Measurements from ENCODE around the gene PPM1K. TPM values are rescaled to one million over a fixed set of nuclear protein-coding genes. Genes with fewer than 3 reads are reported as not detected.

PPM1K gene
- total and polyA plus RNA-seq, 2 donors (not counting 1 experiment from before 2014, with no cell fraction given) = 80.2 to 145 TPM

- Mint-ChIP-seq H3K27me3 (no peaks in the 10 kb centered on the region), H3K4me3 (no peak overlapping the region), H3K9me3 (ENCODE audit: insufficient read depth) (peaks cover 3% of the 10 kb centered on the region), H3K27ac (peak overlapping the region; percentile 15), H3K4me1 (peaks cover 6% of the 10 kb centered on the region)
- Histone ChIP-seq H3K9ac (ENCODE audit: low read length) (no peak overlapping the region), H3K79me2 (ENCODE audit: control insufficient read depth, insufficient read depth, low read length) (no peaks in the 10 kb centered on the region), H3K9me3 (ENCODE audit: control extremely low read depth in 1 of 3, control insufficient read depth in 2 of 3, insufficient read depth in 1 of 3, low read length in 2 of 3) (no peaks in the 10 kb centered on the region), H3K36me3 (replicated peaks in 1 of 2; ENCODE audit: control extremely low read depth in 1 of 2, control insufficient read depth in 1 of 2, extremely low read depth in 1 of 2, insufficient read depth in 2 of 2, low read length in 1 of 2) (no peaks in the 10 kb centered on the region), H3K27ac (ENCODE audit: low read length in 2 of 2) (no peak overlapping the region), H3K27me3 (replicated peaks in 1 of 4; ENCODE audit: control extremely low read depth in 1 of 4, control insufficient read depth in 3 of 4, insufficient read depth in 4 of 4, low read length in 3 of 4) (no peaks in the 10 kb centered on the region), H4K20me1 (ENCODE audit: control insufficient read depth, insufficient read depth, low read length, poor library complexity, severe bottlenecking) (no peaks in the 10 kb centered on the region), H3K4me3 (ENCODE audit: control extremely low read depth in 1 of 5, extremely low read depth in 1 of 5, insufficient read depth in 1 of 5, low read depth in 2 of 5, low read length in 4 of 5) (no peak overlapping the region), H2AFZ (ENCODE audit: insufficient read depth, low read depth, low read length, poor library complexity, severe bottlenecking) (no peak overlapping the region), H3K4me1 (ENCODE audit: control insufficient read depth in 2 of 2, insufficient read depth in 2 of 2, low read length in 2 of 2) (peaks cover 8% of the 10 kb centered on the region in 2 donors), H3K4me2 (replicated peaks; ENCODE audit: low read depth, low read length, poor library complexity, severe bottlenecking) (no peak overlapping the region)
- intact Hi-C loops (cut with micrococcal nuclease) = loop anchor here (5.0 kb wide), 1 partner anchor 37 kb away; no protein-coding TSS in a partner anchor
- POLR2A ChIA-PET = no interaction called here
- CTCF ChIA-PET = no interaction called here
- ATAC-seq (ENCODE audit: low read depth) (no peak), DNase-seq (no peak)
- WGBS (ENCODE audit: insufficient coverage) = 100% methylated on average over 1 of the region's 1 CpG
- TF ChIP-seq, protein P1, sequence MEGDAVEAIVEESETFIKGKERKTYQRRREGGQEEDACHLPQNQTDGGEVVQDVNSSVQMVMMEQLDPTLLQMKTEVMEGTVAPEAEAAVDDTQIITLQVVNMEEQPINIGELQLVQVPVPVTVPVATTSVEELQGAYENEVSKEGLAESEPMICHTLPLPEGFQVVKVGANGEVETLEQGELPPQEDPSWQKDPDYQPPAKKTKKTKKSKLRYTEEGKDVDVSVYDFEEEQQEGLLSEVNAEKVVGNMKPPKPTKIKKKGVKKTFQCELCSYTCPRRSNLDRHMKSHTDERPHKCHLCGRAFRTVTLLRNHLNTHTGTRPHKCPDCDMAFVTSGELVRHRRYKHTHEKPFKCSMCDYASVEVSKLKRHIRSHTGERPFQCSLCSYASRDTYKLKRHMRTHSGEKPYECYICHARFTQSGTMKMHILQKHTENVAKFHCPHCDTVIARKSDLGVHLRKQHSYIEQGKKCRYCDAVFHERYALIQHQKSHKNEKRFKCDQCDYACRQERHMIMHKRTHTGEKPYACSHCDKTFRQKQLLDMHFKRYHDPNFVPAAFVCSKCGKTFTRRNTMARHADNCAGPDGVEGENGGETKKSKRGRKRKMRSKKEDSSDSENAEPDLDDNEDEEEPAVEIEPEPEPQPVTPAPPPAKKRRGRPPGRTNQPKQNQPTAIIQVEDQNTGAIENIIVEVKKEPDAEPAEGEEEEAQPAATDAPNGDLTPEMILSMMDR (IDR thresholded peaks at IDR 0.05) = no peak
- TF ChIP-seq EZH2 (IDR thresholded peaks at IDR 0.05; ENCODE audit: borderline replicate concordance, insufficient read depth, low read depth, low read length, poor library complexity, severe bottlenecking) = no peak
Measured at GRCh38 chr4:88240297-88240714, 44.1 kb downstream of the PPM1K start.

DNA sequence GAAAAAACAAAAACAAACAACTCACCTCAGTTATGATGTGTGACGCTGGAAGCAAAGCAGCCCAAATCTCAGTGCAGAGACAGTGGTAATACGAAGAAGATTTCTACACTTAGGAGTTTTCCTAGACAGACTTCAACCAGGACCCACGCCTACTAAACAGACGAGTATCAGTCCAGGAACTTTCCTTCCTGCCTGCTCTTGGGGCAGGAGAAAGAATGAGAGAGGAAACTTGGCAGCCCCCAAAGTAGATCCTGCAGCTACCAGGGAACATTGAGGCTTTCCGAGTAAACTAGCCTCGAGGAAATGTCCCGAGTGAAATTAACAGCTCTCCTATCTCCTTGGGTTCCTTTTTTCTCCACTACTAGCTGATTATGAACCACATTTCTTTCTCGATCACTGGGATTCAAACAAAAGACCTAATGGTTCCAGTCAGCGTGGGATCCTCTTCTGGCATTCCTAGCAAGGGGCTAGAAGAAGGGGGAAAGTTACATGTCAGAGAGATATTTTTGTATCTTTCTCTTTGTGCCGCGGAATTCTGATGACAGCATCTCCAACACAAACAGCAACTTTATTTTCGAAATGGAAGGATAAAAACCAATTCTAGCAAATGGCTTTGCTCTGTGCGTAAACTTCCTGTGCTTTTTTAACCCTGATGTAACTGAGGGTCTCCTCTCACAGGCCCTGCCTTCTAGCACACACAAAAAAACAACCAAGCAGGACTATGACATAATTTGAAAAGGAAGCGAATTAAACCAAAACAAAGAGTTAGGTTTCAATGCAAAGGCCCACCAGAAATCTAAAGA, 53.2 kb downstream of the PPM1K start:
- POLR2A ChIA-PET = interaction anchor here (0.6 kb wide), 1 partner anchor 58 kb away, joined by 4 read pairs; no protein-coding TSS in a partner anchor
- Mint-ChIP-seq H3K27ac (no peak overlapping the region), H3K9me3 (ENCODE audit: insufficient read depth) (peaks cover 3% of the 10 kb centered on the region), H3K4me1 (peaks cover 3% of the 10 kb centered on the region), H3K27me3 (no peaks in the 10 kb centered on the region), H3K4me3 (no peak overlapping the region)
- Histone ChIP-seq H3K79me2 (ENCODE audit: control insufficient read depth, insufficient read depth, low read length) (no peaks in the 10 kb centered on the region), H3K9me3 (ENCODE audit: control extremely low read depth in 1 of 3, control insufficient read depth in 2 of 3, insufficient read depth in 1 of 3, low read length in 2 of 3) (peaks cover 0 to 10% (median 0%) of the 10 kb centered on the region in 3 donors), H3K36me3 (replicated peaks in 1 of 2; ENCODE audit: control extremely low read depth in 1 of 2, control insufficient read depth in 1 of 2, extremely low read depth in 1 of 2, insufficient read depth in 2 of 2, low read length in 1 of 2) (no peaks in the 10 kb centered on the region), H3K4me2 (replicated peaks; ENCODE audit: low read depth, low read length, poor library complexity, severe bottlenecking) (no peak overlapping the region), H3K9ac (ENCODE audit: low read length) (no peak overlapping the region), H4K20me1 (ENCODE audit: control insufficient read depth, insufficient read depth, low read length, poor library complexity, severe bottlenecking) (no peaks in the 10 kb centered on the region), H3K27ac (ENCODE audit: low read length in 2 of 2) (no peak overlapping the region), H3K4me1 (ENCODE audit: control insufficient read depth in 2 of 2, insufficient read depth in 2 of 2, low read length in 2 of 2) (no peaks in the 10 kb centered on the region), H2AFZ (ENCODE audit: insufficient read depth, low read depth, low read length, poor library complexity, severe bottlenecking) (peak overlapping the region; percentile 47), H3K27me3 (replicated peaks in 1 of 4; ENCODE audit: control extremely low read depth in 1 of 4, control insufficient read depth in 3 of 4, insufficient read depth in 4 of 4, low read length in 3 of 4) (no peaks in the 10 kb centered on the region), H3K4me3 (ENCODE audit: control extremely low read depth in 1 of 5, extremely low read depth in 1 of 5, insufficient read depth in 1 of 5, low read depth in 2 of 5, low read length in 4 of 5) (no peak overlapping the region)
- CTCF ChIA-PET = interaction anchor here (0.9 to 22.7 kb wide), 2 partner anchors 12 to 281 kb away, joined by 4 to 506 read pairs; no protein-coding TSS in a partner anchor
- no peak for TF ChIP-seq EZH2 (IDR thresholded peaks at IDR 0.05; ENCODE audit: borderline replicate concordance, insufficient read depth, low read depth, low read length, poor library complexity, severe bottlenecking)
- TF ChIP-seq, protein P1 (IDR thresholded peaks at IDR 0.05) = no peak
- ATAC-seq (ENCODE audit: low read depth) = no peak
- intact Hi-C loops (cut with micrococcal nuclease) = no loop called here
- WGBS (ENCODE audit: insufficient coverage) = 71% methylated on average over 9 of the region's 14 CpGs
- DNase-seq = no peak

Measured in B cell (primary cell).